HL-60 (cell line): Measurements from ENCODE around the gene EML3.

Source experiments
- CTCF ChIP-seq: IDR thresholded peaks from one replicate; pipeline ENCODE4 v1.5.1; 2011; ENCODE audit warnings: low read length, control low read depth, inconsistent platforms; ENCODE audit not compliant: insufficient read depth
- POLR2AphosphoS5 ChIP-seq: IDR thresholded peaks from 2 replicates; pipeline ENCODE4 v1.6.1; 2012; ENCODE audit warnings: low read depth
- SPI1 ChIP-seq: IDR thresholded peaks from 2 replicates; pipeline ENCODE4 v1.6.1; 2012; ENCODE audit warnings: low read depth, mild to moderate bottlenecking, borderline replicate concordance

- TF ChIP-seq SPI1 (no peak), CTCF (no peak), POLR2AphosphoS5 (no peak)
Observed at GRCh38 chr11:62645671-62645945, 33.0 kb upstream of the EML3 start.
